ENCODE measurements around the gene BAHCC1.
"Not testable (repeated sequence)": the region's sequence is repeated elsewhere in the genome, so short reads cannot be mapped to it uniquely, and the experiment has no call there.

BAHCC1 gene

DNA sequence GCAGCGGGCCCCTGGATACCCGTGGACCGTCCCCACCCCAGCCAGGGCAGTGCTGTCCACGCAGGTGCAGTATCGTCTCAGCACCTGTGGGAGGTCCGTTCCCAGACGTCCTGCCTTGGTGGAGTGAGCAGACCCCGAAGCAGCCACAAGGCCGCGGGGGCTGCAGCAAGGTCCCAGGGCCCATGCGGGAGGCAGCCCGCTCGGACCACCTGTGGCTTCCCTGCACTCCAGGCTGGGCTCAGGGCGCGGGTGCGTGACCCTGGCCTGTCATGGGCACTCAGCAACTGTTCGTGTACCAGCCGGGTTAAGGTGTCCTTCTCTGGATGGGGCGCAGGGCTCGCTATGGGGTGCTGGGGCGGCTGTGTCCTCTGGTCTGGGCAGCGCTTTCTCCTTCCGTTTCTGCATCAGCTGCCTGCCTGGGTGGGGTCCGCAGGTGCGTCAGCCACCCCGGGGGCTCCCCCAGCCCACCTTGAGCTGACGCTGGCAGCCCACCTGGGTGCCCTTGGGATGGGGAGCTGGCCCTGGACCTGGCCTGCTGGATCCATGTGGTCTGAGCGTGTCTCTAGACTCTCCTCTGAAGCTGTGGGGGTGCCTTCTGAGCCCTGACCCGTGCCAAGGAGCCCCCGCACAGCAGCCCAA, 18.4 kb downstream of the BAHCC1 start:
- DNase-seq (ENCODE audit: low spot score) = no peak

GRCh38 chr17:81414756-81415516, 19.7 kb downstream of the BAHCC1 start:
- no peak for DNase-seq (ENCODE audit: low spot score)

- DNase-seq (ENCODE audit: low spot score) = no peak
Measured at GRCh38 chr17:81415681-81416080, 20.4 kb downstream of the BAHCC1 start.

GRCh38 chr17:81416612-81417011, 21.4 kb downstream of the BAHCC1 start:
- no peak for DNase-seq (ENCODE audit: low spot score)

- DNase-seq (ENCODE audit: low spot score) = peak; percentile 15
Measured at GRCh38 chr17:81417049-81417878, 22.0 kb downstream of the BAHCC1 start.

DNA sequence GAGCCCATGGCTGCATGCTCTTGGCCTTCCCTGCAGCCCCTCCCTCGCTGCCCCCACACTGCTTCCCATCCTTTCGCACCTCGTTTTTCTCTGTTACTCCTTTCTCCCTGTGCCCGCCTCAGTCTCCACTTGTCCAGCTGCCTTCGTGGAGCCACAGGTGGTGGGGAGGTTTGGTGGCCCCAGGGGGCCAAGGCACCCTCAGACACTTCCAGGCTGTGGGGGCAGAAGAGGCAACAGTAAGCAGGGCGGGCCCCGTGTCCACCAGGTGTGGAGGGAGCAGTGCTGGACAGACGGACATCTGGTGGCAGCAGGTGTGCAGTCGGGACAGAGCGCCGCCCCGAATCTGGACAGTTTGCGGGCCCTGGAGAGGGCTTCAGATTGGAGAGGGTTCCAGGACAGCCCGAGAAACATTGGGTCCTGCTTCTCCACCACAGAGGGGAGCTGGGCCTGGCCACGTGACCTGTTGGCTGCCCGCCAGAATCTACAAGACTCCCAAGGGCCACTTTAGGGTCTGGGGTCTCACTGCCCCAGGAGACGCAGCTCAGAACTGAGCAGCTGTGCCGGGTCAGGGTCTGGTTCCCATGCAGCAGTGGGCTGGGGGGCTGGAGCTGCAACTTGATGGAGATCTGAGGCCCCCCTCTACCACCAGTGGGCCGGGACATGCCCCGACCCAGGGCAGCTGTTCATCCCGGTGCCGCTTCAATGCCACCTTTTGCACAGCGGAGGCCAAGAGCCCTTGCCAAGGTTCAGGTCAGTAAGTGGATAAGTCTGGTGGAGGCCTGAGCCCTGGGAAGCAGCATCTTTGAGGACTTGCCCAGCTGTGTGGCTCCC, 22.8 kb downstream of the BAHCC1 start:
- DNase-seq (ENCODE audit: low spot score) = no peak

DNA sequence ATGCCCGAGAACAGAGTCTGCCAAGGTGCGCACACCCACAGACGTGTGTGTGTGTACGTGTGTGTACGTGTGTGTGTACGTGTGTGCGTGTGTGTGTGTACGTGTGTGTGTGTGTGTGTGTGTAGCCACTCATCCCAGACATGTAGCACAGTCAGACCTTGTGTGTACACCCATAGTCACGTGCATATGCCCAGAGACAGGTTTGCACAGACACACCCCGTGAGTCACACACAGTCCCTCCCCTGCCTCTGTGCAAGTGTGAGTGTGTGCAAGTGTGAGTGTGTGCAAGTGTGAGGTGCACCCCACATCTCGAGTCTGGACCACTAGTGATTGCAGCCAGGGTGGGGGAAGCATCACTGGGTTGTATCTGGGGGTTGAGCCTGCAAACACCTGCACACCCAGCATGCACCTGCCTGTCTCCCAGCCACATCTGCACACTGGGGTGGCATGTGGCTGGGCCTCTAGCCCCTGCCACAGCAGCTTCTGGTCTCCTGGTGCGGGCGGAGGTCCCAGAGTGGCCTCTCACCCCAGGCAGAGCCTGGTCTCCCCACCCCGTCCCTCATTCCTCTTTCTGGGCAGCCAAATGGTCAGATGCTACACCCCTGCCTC, 23.6 kb downstream of the BAHCC1 start:
- no peak for DNase-seq (ENCODE audit: low spot score)

GRCh38 chr17:81419319-81419885, 24.1 kb downstream of the BAHCC1 start:
- DNase-seq (ENCODE audit: low spot score) = peak; percentile 89

DNA sequence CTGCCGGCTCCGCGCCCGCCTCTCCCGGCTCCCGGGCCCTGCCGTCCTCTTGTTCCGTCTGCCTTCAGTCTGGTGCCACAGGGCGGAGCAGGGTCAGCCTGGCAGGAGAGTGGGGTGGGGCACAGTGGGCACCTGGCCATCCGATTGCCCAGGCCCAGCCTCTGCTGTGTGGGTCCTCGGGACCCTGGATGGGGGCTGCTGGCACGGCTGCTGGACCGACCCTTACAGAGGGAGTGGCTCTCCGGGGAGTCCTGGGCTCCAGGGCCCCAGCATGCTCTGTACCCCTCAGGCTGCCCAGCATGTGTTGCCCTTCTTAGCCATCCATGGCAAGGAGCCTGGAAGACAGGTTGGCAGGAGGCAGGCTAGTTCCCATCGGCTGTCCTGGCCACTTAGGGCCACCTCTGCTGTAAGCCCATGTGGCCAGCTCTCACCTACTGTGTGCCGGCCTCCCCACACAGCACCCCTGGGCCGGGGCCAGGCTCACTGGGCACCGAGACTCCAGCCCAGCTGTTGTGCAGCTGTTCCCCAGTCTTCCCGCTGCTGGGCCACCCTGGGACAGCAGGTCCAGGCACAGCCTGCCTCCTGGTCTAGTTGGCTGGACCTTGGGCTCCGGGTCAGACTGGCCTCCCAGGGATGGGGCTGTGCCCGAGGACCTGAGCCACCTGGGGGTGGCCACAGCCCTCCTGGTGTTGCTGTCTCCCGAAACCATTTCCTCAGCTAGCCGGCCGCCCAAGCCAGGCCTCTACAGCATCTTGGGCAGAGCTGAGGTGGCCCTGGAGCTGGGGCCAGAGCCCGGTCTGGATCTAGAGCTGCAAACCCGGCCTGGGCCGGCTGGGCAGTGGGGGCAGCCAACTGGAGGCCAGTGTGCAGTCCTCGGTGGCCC, 24.9 kb downstream of the BAHCC1 start:
- no peak for DNase-seq (ENCODE audit: low spot score)

DNA sequence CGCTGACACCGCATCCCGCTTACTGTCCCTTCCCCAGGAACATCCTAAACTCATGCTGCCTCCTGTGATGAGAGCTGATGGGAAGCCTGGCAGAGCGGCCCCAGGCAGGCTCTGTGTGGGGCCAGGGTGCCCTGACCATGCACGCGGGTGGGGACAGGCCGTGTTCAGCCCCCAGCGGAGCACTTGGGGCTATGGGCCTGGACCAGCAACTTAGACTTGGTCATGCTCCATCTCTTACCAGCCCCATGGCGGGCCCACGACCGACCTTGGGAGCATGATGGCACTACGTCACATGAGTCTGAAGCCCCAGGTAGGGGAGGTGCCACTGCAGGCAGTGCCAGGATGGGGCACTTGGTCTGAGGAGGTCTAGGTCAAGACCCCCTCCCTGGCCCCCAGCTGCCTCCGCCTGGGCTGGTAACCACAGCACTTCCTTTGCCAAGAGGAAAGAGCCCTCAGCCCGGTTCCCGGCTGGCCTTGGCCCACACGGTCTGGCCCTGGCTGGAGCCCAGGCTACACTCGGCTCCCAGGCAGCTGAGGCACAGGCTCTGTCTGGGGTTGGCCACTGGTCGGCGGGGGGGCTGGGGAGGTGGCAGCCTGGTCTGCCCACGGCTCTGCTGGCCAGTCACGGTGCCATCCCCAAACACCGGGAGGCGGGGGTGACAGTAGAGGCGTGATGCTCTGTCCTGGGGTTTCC, 25.7 kb downstream of the BAHCC1 start:
- no peak for DNase-seq (ENCODE audit: low spot score)

DNA sequence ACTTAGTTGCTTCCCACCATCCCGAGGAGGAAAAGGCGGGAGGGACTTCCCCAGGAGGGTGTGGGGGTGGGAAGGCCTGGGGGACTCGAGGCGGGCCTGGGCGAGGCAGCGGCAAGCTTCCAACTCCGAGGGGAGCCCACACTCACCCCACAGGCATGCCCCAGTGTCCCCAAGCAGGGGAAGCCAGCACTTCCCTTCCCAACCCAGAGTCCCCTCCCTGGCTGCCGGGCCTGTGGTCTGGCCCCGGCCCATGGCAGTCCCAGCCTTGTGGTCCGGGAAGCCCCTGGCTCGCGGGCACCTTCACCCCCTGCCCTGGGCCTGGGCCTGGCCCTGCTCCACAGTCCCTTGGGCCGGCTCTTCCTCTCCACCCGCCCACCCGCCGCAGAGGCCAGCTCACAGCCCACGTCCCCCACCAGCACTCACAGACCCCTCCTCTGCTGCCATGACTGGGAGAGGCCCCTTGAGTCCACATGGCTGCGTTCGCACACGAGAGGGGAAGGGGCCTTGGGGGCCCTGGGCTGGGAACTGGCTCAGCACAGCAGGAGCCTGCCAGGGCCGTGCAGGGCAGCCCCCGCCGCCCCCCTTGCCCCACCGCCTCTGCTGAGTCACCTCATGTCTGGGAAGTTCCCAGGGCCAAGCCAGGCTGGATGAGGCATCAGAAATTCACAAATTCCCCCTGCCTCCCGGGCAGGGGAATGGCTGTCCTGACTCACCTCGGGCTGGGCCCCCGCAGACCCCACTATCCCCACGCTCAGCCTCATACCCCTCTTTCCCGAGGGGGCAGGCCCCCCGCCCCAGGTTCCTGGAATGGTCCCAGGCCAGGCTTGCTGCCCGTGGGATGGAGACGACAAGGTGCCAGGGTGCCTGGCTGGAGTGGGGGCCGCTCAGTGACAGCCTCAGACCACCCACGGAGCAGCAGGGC, 27.8 kb downstream of the BAHCC1 start:
- DNase-seq (ENCODE audit: low spot score) = peak; percentile 61

- DNase-seq (ENCODE audit: low spot score) = no peak
Measured at GRCh38 chr17:81423698-81424071, 28.4 kb downstream of the BAHCC1 start.

DNA sequence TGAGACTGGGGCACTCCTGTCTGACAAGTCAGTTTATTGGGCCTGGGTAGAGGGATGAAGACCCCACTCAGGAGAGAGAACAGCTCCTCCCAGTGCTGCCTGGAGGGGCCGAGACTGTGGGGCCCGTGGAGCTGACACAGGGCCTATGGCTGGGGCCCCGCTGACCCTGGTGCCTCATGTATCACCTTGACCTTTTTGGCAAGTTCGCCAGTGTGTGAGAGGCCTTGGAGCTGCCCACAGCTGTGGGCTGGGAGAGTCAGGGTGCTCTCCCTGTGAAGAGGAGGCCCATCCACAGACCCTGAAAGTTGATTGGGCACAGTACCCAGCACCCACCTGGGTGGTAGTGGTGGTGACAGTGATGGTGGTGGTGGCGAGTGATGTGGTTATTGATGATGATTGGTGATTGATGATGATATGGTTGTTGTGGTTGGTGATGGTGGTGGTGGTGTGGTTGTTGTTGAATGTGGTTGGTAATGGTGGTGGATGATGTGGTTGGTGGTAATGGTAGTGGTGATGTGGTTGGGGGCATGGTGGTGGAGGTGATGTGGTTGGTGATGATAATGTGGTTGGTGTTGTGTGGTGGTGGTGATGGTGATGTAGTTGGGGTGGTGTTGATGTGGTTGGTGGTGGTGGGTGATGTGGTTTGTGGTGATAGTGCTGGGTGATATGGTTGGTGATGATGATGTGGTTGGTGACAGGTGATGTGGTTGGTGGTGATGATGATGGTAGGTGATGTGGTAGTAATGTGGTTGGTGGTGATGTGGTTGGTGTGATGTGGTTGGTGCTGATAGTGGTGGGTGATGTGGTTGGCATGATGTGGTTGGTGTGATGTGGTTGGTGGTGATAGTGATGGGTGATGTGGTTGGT, 29.1 kb downstream of the BAHCC1 start:
- no peak for DNase-seq (ENCODE audit: low spot score)

DNA sequence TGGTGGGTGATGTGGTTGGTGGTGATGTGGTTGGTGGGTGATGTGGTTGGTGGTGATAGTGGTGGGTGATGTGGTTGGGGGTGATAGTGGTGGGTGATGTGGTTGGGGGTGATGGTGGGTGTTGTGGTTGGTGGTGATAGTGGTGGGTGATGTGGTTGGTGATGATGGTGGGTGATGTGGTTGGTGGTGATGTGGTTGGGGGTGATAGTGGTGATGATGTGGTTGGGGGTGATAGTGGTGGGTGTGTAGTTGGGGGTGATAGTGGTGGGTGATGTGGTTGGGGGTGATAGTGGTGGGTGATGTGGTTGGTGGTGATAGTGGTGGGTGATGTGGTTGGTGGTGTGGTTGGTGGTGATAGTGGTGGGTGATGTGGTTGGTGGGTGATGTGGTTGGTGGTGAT, 29.8 kb downstream of the BAHCC1 start:
- DNase-seq (ENCODE audit: low spot score) = not testable (repeated sequence)

GRCh38 chr17:81425716-81426392, 30.6 kb downstream of the BAHCC1 start:
- DNase-seq (ENCODE audit: low spot score) = not testable (repeated sequence)

- DNase-seq (ENCODE audit: low spot score) = no peak
Measured at GRCh38 chr17:81426393-81427172, 31.3 kb downstream of the BAHCC1 start.
